ENCODE results near the gene SNX24.

SNX24 gene

DNA sequence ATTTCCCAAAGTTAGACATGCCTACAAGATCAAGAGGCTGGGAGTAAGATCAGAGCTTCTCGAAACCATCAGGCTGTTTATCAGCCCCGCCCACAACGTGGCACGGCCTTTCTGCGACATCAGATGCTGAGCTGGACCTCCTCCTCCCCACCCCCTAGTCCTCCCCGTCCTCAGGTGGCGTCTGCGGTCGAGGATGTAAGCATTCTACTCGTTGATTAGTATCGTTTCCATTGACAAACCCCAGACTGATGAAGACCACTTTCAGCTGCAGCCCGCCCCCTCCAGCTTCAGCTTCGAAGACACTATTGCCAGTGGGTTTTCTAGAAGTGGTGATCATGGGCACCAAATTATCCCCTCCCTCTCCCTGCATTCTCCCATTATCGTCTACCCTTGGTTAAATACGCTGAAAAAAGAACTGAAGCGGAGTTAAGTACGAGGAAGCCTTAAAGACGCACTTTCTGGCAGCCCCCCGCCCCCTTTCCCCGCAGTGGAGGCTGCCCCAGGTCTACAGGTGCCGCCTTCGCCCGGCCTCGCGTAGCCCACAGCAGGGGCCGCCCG, 190.0 kb downstream of the SNX24 start:
- DNase-seq: no peak

DNA sequence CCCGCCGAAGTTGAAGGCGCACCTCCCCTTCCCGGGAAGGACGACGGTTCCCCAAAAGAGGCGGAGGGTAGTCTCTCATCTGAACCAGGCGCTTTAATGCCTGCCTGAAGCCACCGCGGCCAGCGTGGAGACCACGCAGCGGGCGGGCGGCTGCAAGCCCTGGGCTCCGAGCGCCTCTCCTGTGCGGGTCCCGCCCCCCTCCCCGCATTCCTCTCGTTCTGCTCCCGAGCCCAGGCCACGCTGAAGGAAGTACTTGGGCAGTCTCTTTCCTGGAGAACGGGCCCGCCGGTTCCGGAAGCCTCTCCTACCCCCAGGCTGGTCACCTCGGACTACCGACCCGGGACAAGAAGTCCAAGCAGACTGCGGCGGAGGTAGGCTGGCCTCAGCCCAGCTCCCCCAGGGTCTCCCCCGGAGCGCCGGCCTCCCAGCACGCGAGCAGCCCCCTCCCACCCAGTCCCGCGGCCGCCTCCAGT, 190.5 kb downstream of the SNX24 start:
- no peak for DNase-seq

DNA sequence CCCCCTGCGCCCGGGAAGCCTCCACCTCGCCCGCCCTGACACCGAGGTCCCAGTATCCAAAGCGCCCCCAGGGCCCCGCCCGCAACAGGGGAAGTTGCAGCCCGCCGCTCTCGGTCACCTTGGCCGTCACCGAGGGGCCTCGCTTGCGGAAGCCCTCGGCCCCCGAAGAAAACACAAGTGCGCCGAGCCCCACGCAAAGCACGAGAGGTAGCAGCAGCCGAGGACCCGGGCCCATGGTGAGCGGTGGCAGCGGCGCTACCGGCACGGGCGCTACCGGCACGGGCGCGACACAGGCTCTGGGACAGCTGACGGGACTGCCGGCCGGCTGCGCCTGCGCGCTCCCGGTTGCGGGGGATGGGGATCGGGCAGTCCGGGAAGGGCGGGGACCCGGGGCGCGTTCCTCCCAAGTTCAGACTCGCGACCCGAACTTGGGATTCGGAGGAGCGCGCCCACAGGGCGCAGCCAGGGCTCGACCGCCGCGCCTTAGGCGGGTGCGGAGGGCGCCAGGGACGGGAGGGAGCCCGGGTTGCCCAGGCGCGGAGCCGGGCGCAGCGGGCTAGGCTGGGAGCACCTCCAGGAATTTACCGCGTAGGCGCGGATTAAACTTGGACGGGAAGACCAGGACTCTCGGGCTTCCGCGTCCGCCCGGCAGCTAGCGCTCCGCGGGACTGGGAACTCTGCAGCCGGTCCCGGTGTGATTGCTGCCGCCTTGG, 191.1 kb downstream of the SNX24 start, which contains the start of gene PPIC:
PPIC (minus strand) TSS at position 335 of the 713 bp plus-strand sequence; CDS start at position 235, 100 bp downstream.
- DNase-seq: no peak

DNA sequence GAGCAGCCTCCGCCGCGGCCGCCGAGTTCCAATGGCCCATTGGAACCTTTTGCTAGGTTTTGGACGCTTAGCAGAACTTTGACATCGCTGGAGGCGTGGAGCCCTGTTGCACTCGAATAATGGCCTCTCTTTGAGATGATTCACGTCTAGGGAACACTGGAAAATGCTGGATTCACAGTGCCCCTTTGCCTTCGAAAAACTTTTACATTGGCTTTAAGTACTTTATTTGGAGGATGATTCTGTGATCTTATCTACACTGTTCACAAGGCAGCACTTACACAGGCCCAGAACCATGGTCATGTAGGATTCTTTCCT, 191.6 kb downstream of the SNX24 start:
- no peak for DNase-seq

DNA sequence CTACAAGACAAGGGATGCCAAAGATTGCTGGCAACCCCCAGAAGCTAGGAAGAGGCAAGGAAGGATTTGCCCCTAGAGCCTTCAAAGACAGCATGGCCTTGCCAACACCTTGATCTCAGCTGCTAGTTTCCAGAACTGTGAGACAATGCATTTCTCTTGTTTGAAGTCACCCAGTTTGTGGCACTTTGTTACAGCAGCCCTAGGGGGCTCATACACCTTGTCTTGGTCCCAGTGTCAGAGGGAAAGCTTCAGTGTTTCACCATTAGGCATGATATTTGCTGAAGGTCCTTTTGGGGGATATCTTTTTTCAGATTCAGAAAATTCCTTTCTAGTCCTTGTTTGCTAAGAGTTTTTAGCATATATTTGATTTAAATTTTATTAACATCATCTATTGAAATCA, 194.3 kb downstream of the SNX24 start:
- DNase-seq: no peak

DNA sequence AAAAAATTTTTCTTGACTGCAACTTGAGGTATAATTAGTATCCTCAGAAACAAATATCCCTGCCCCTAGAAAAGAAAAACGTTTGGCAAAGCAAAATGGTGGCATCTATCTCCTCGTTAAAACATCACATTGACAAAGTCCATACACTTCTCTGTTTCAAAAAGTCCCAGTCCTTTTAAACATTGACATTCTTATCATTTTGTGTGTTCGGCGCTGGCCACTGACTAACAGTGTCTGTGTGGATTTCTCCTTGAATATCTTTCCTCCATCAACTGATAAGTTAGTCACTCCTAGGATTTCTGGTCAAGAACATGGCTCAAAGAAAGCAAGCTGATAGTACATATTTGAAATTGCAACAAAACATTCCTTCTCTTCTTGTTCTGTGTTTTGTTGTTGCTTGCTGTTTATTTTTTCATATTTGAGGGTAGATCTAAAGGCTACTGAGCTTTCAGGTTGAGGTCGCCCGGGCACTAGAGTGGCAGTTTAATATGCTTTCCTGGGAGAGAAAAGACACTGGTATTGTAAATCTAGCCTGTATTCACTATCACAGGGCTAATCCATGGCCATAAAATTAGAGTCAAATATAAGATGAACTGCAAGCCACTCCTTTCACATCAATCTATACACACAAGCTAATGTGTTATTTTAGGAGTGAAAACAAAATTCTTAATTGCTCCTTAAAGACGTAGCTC, 199.7 kb downstream of the SNX24 start:
- no peak for DNase-seq

DNA sequence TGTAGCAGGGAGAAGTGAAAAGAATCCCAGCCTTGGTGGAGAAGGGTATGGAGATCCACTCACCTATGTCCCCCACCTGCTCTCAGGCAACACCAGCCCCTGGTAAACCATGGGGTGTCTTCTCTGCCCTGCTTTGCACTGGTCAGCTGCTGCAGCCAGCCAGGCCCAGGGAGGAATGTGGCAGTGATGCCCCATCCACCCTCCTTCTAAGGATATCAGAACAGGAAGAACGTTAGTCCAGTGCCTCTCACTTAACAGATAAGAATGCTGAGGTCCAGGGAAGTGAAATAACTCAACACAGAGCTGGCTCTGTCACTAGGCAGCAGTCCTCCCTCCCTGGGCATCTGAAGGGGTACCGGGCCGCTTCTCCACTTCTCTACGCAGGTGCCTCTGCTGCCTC, 200.8 kb downstream of the SNX24 start:
- no peak for DNase-seq

DNA sequence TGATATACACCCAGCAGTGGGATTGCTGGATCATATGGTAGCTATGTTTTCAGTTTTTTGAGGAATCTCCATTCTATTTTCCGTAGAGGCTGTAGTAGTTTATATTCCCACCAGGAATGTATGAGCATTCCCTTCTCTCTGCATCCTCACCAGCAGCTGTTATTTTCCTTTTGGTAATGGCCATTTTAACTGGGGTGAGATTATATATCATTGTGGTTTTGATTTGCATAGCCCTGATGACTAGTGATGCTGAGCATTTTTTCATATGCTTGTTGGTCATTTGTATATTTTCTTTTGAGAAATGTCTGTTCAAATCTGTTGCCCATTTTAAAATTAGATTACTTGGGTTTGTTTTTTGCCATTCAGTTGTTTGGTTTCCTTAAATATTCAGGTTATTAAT, 202.3 kb downstream of the SNX24 start:
- DNase-seq: no peak

DNA sequence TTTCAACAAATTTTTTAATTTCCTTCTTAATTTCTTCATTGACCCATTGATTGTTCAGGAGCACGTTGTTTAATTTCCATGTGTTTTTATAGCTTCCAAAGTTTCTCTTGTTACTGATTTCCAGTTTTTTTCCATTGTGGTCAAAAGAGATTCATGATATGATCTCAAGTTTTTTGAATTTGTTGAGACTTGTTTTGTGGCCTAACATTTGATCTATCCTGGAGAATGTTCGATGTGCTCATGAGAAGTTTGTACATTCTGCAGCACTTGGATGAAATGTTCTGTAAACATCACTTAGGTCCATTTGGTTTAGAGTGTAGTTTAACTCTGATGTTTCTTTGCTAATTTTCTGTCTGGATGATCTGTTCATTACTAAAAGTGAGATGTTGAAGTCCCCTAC, 205.8 kb downstream of the SNX24 start:
- DNase-seq: no peak
